ENCODE measurements around the gene DTNBP1. TPM values are rescaled to one million over a fixed set of nuclear protein-coding genes. Genes with fewer than 3 reads are reported as not detected.

DTNBP1 gene
- total RNA-seq, 1 donor from 2014 or later, result 22.8 TPM

GRCh38 chr6:15536198-15536955 is 126.5 kb downstream of the DTNBP1 start:
- DNase-seq (ENCODE audit: extremely low read depth, low read depth, low spot score), result no peak

- no peak for DNase-seq (ENCODE audit: extremely low read depth, low read depth, low spot score)
These were observed 127.2 kb downstream of the DTNBP1 start for GRCh38 chr6:15535495-15536197.

DNA sequence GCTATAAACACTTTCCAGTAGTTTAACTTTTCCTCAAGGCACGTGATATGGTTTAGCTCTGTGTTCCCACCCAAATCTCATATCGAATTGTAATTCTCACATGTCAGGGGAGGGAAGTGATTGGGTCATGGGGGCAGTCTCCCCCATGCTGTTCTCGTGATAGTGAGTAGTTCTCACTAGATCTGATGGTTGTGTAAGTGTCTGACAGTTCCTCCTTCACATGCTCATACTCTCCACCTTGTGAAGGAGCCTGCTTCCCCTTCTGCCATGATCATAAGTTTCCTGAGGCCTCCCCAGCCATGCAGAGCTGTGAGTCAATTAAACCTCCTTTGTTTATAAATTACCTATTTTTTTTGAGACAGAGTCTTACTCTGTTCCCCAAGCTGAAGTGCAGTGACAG is 127.9 kb downstream of the DTNBP1 start:
- DNase-seq (ENCODE audit: extremely low read depth, low read depth, low spot score), result no peak

- no peak for DNase-seq (ENCODE audit: extremely low read depth, low read depth, low spot score)
These were observed 129.3 kb downstream of the DTNBP1 start for GRCh38 chr6:15533379-15534026.

GRCh38 chr6:15531973-15532372 is 130.9 kb downstream of the DTNBP1 start:
- DNase-seq (ENCODE audit: extremely low read depth, low read depth, low spot score), result no peak

DNA sequence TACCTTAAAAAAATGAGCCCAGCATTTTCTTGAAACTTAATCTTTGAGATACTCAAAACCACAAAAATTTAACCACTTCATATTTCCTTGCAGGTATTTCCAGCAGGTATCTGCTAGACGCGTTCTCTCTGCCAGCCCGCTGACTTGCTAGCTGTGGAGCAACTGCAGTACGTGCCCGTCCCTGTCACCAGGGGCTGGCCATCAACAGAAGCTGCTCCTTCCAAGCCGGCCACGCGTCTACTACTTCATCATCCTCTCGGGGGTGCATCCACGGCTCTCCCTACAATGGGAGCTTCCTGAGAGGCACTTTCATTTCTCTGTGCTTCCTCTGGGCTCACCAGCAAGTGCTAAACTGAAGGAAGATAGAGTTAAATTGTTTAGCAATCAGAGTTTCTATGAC is 132.4 kb downstream of the DTNBP1 start:
- DNase-seq (ENCODE audit: extremely low read depth, low read depth, low spot score), result no peak

GRCh38 chr6:15528870-15529269 is 134.0 kb downstream of the DTNBP1 start:
- no peak for DNase-seq (ENCODE audit: extremely low read depth, low read depth, low spot score)

GRCh38 chr6:15527838-15528617 is 134.8 kb downstream of the DTNBP1 start:
- no peak for DNase-seq (ENCODE audit: extremely low read depth, low read depth, low spot score)

DNA sequence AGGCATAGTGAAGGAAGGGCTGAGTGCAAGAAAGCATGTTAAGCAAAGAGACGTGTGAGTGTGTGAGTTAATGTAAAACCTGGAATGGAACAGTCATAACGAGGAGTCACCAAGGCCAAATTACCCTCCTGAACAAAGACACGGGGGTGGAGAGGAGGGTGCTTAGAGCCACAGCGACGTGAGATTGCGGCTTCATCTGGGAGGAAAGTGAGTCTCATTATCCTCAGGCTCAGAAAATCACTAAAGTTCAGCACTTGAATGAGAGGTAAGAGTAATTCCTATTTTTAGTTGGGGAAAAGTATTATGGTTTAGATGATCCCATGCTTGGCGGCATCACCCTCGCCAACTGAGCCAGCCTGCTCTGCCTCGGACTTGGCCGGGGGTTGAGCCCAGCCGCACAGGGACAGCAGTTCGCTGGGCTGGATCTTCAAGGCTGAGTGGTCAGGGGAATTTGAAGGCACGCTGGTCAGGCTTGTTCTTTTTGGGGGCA is 136.6 kb downstream of the DTNBP1 start:
- DNase-seq (ENCODE audit: extremely low read depth, low read depth, low spot score), result no peak

DNA sequence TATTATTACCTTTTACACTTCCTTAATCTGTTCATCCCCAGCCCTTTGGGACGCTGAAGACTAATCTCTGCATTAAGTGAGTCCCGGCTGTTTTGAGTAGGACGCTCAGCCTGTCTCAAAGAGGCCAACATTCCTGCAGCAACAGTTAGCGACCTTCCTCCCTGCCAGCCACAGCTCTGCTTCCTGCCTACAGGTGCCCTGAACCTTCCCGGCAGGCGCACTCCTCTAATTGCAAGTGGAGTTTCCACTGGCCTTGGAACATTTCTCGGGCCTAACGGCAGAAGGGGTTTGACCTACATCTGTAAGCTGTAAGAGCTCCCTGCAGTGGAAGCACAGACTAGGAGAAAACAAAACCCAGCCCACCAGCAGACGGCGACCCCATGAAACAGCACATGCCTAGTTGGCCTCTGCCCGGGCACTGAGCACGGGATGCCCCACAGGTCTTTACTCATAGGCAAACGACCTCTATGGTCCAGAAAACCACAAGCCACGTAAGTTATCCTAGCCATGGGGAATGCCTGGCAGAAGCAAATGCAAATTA is 137.9 kb downstream of the DTNBP1 start:
- DNase-seq (ENCODE audit: extremely low read depth, low read depth, low spot score), result no peak

GRCh38 chr6:15523679-15524630 is 138.9 kb downstream of the DTNBP1 start:
- DNase-seq (ENCODE audit: extremely low read depth, low read depth, low spot score), result no peak

- no peak for DNase-seq (ENCODE audit: extremely low read depth, low read depth, low spot score)
These were observed 139.8 kb downstream of the DTNBP1 start for GRCh38 chr6:15522856-15523529.

DNA sequence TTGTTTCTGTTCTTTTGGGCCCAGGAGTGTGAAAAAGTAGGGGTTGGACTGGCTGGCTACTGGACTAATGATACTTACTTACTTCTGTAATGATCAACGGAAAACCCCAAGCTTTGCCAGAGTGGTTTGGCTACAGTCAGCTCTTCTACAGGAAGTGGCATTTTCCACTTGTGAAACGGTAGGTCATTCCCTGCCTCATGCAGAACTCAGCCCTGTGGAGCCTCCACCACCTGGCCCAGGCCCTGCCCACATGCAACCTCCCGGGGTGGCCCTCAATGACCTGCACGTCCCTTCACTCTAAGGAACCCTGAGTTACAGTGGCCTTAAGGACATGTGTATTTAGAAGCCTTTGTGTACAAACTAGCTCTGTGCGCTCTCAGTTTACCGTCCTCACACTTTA is 140.4 kb downstream of the DTNBP1 start:
- DNase-seq (ENCODE audit: extremely low read depth, low read depth, low spot score), result no peak

DNA sequence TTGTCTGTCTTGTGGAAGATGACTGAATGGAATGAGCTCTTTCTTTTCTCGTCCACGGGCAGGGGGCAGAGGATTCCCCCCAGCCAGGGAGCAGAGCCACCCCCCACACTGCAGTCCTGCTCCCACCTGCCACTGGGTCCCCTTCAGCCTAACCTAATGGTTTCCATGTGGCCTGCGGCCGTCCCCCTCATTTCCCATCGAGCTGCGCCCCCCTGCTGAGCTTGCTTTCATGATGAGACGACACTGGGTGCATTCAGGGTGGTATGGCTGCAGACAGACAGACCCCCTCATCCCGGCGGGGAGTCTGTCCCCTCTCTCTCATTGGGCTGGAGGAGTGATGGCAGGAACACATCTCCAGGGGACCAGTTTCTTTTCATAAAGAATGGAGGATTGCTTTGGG is 140.8 kb downstream of the DTNBP1 start:
- no peak for DNase-seq (ENCODE audit: extremely low read depth, low read depth, low spot score)

- no peak for DNase-seq (ENCODE audit: extremely low read depth, low read depth, low spot score)
These were observed 141.2 kb downstream of the DTNBP1 start for GRCh38 chr6:15521582-15521981.

GRCh38 chr6:15520626-15521203 is 142.1 kb downstream of the DTNBP1 start:
- no peak for DNase-seq (ENCODE audit: extremely low read depth, low read depth, low spot score)

DNA sequence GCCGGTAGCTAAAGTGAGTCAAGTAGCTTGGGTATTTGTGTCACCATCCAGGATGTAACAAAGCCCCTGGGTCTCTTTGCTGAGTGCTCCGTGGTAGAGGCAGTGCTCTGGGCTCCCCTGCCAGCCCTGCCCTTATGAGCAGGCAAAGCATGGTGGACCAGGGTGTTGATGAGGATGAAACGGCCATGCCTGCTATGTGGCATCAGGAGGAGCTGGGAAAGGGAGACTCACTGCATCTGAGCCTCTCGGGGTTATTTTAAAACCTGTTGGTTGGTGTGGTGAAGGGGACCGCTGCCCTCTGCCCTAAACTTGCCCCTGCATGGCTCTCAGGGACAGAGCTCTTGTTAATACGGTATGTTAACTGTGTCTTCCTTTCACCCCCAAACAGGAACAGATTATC is 143.1 kb downstream of the DTNBP1 start:
- no peak for DNase-seq (ENCODE audit: extremely low read depth, low read depth, low spot score)

DNA sequence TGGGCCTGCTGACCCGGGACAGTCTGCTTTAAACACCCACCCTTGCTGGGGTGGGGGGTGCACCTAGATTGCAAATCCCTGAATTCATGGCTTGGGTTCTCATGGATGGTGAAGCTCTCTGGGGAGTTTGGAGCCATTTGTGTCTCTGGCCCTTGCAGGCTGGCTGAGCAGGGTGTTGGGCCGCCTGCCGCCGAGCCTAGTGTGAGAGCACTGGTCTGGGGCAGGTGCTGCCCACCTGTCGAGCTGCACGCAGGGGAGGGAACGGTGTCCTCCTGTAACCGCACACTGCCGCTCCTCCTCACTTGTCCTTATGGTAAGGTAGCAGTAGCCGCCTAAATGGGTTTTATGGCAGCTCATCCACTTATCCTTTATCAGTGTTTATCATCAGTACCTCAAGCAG is 143.9 kb downstream of the DTNBP1 start:
- no peak for DNase-seq (ENCODE audit: extremely low read depth, low read depth, low spot score)

DNA sequence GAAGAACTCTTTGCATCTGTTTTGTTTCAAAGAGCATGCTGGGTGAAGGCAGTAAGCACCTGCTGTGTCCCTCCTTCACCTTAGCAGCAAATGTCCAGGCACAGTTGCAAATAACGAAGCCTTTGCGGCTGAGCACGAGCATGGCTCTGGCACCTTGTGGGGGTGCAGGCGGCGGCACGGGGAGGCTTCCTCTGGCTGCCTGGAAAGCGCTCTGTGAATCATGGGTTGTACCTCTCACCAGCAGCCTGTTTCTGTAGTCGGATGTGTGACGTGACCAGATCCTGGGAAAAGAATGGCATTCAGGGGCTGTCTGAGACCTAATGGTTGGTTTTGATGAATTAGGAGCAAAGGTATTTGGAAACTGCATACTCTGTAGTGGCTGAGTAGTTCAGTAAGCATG is 144.8 kb downstream of the DTNBP1 start:
- DNase-seq (ENCODE audit: extremely low read depth, low read depth, low spot score), result no peak
